Keratinocyte (primary cell): ENCODE measurements around the gene XRCC2. TPM values are rescaled to one million over a fixed set of nuclear protein-coding genes. Genes with fewer than 3 reads are reported as not detected.

ENCODE experiments used
- DNase-seq: peaks from one replicate; pipeline ENCODE4 v3.0.0-alpha.2; 2011; ENCODE audit warnings: low read depth, missing footprints, low spot score
- FAIRE-seq: peaks from 2 replicates; lab custom pipeline; 2011; peaks lifted over from hg19 to GRCh38; lab: Jason Lieb, UNC
- H2AFZ ChIP-seq: 2 replicates; pipeline ENCODE4 v1.6.0; 2012; ENCODE audit warnings: low read length, control low read depth, inconsistent platforms; ENCODE audit not compliant: control insufficient read depth
- H3K27ac ChIP-seq: 2 replicates; pipeline ENCODE4 v1.5.1; 2011; ENCODE audit warnings: low read length; ENCODE audit not compliant: control insufficient read depth, insufficient read depth
- H3K27me3 ChIP-seq: 3 replicates; pipeline ENCODE4 v1.6.0; 2011; ENCODE audit warnings: low read length; ENCODE audit not compliant: control insufficient read depth, insufficient read depth; ENCODE audit errors: extremely low read depth
- H3K36me3 ChIP-seq, 2 experiments: 2 replicates in 1 of 2; 3 replicates in 1 of 2; pipeline ENCODE4 v1.5.1; 2011; ENCODE audit warnings: low read length in 2 of 2, mild to moderate bottlenecking in 1 of 2; ENCODE audit not compliant: control insufficient read depth in 2 of 2, insufficient read depth in 2 of 2; ENCODE audit errors: extremely low read depth in 1 of 2
- H3K4me1 ChIP-seq: 3 replicates; pipeline ENCODE4 v1.5.1; 2011; ENCODE audit warnings: low read length; ENCODE audit not compliant: control insufficient read depth, insufficient read depth; ENCODE audit errors: extremely low read depth
- H3K4me2 ChIP-seq: 3 replicates; pipeline ENCODE4 v1.6.0; 2011; ENCODE audit warnings: low read depth, low read length; ENCODE audit not compliant: control insufficient read depth, insufficient read depth; ENCODE audit errors: extremely low read depth
- H3K4me3 ChIP-seq, 3 experiments: fragments of 200-600 bp in 1 of 3; sonication (generic) in 1 of 3; 2 replicates in 2 of 3; 3 replicates in 1 of 3; pipeline ENCODE4 v1.5.1; 2011 to 2016; ENCODE audit warnings: low read length in 3 of 3, mild to moderate bottlenecking in 3 of 3, control low read depth in 2 of 3, inconsistent platforms in 1 of 3, low read depth in 1 of 3, mixed read lengths in 1 of 3, mixed run types in 1 of 3, moderate library complexity in 1 of 3; ENCODE audit not compliant: control insufficient read depth in 2 of 3, insufficient read depth in 2 of 3; ENCODE audit errors: extremely low read depth in 1 of 3
- H3K79me2 ChIP-seq: 2 replicates; pipeline ENCODE4 v1.6.0; 2012; ENCODE audit warnings: low read length; ENCODE audit not compliant: control insufficient read depth, insufficient read depth
- H3K9ac ChIP-seq: 3 replicates; pipeline ENCODE4 v1.6.0; 2011; ENCODE audit warnings: low read length; ENCODE audit not compliant: control insufficient read depth, insufficient read depth; ENCODE audit errors: extremely low read depth
- H3K9me1 ChIP-seq: 3 replicates; pipeline ENCODE4 v1.6.0; 2011; ENCODE audit warnings: low read length; ENCODE audit not compliant: control insufficient read depth, insufficient read depth; ENCODE audit errors: extremely low read depth
- H3K9me3 ChIP-seq: 2 replicates; pipeline ENCODE4 v1.5.1; 2012; ENCODE audit warnings: low read depth, low read length; ENCODE audit not compliant: control insufficient read depth
- H4K20me1 ChIP-seq: 3 replicates; pipeline ENCODE4 v1.6.0; 2011; ENCODE audit warnings: low read length; ENCODE audit not compliant: control insufficient read depth, insufficient read depth; ENCODE audit errors: extremely low read depth
- EZH2 ChIP-seq: IDR thresholded peaks from one replicate; pipeline ENCODE4 v1.6.1; 2012; ENCODE audit warnings: inconsistent platforms, mild to moderate bottlenecking, low read length, moderate library complexity
- dilution Hi-C: fragments of 300-500 bp; cut with MboI; formaldehyde crosslinking; loops from one replicate; pipeline ENCODE4 v1.7.0; 2020; ENCODE audit warnings: low sequenced_read_pairs; ENCODE audit not compliant: extremely low pct_ligation_motif_present
- polyA plus RNA-seq, 5 experiments: library from polyadenylated mRNA; depleted of rRNA in 3 of 5; stranded (reverse) in 3 of 5; stranded (forward) in 1 of 5; unstranded in 1 of 5; fragments of >200 nt; gene quantifications; 1 replicate in 1 of 5; 2 replicates in 3 of 5; 3 replicates in 1 of 5; pipeline versions ENCODE4 v1.2.1 to v1.2.3, GENCODE V29; 2011 to 2012; ENCODE audit warnings: missing spikeins in 2 of 5, low read depth in 1 of 5, low replicate concordance in 1 of 5
- TF ChIP-seq, protein P1 (sequence below), 3 experiments: IDR thresholded peaks in 1 of 3; conservative IDR thresholded peaks in 1 of 3; optimal IDR thresholded peaks in 1 of 3; 2 replicates in 2 of 3; 3 replicates in 1 of 3; pipeline versions ENCODE3 to v1.5.1; 2011; ENCODE audit warnings: low read length in 3 of 3, mild to moderate bottlenecking in 3 of 3, moderate library complexity in 2 of 3, control low read depth in 1 of 3, inconsistent platforms in 1 of 3; ENCODE audit not compliant: insufficient read depth in 2 of 3; ENCODE audit errors: extremely low read depth in 1 of 3

The XRCC2 gene
- polyA plus RNA-seq, 1 donor (not counting 4 experiments of a cell fraction or from before 2014, with no cell fraction given): 3.8 TPM

DNA sequence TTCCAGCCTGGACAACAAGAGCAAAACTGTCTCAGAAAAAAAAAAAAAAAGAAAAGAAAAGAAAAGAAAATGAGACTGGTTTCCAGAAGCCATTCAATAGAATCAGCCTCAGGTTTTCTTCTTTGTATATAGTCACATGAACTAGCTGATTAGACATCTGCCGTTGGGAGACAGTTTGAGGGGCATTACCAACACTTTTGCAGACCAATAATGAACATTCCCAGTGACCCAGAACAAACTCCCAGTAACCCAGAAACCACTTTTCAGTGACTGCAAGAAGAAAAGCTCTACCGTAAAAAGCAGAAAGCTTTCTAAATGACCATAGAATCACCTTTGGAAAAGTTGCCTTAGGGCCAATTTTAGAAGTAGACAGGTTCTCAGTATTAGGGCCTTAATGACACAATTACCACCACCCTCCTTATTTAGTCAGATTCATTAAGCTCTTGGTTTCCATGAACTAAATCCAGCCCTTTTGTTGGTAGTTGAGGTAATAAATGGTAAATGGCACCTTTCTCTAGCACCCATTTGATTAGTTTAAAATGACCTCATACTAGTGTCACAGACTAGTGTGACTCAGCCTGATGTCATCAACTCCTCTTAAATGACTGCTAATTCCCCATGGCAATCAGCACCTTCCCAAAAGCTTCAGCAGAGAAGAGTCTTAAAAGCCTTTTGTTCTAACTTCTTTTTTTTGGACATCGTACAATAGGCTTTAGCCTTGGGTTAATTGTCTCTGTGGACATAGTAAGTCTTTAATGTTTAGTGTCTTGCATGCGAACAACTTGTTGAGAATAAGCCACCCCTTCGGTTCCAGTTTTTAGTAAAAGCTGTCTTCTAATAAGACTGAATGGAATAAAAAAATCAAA lies 33.6 kb upstream of the XRCC2 start:
- peaks cover 6% of the 10 kb centered on the region for H3K9me3 ChIP-seq
- H3K36me3 ChIP-seq: no peaks in the 10 kb centered on the region
- no peak overlapping the region for H3K9ac ChIP-seq
- DNase-seq (no peak), FAIRE-seq (no peak)
- H3K79me2 ChIP-seq: no peaks in the 10 kb centered on the region
- no peaks in the 10 kb centered on the region for H3K9me1 ChIP-seq
- H2AFZ ChIP-seq: no peak overlapping the region
- peaks cover 3% of the 10 kb centered on the region for H3K4me1 ChIP-seq
- H4K20me1 ChIP-seq: no peaks in the 10 kb centered on the region
- H3K27ac ChIP-seq: no peak overlapping the region
- dilution Hi-C loops: no loop called here
- H3K27me3 ChIP-seq: no peaks in the 10 kb centered on the region
- TF ChIP-seq EZH2: no peak
- TF ChIP-seq, protein P1, sequence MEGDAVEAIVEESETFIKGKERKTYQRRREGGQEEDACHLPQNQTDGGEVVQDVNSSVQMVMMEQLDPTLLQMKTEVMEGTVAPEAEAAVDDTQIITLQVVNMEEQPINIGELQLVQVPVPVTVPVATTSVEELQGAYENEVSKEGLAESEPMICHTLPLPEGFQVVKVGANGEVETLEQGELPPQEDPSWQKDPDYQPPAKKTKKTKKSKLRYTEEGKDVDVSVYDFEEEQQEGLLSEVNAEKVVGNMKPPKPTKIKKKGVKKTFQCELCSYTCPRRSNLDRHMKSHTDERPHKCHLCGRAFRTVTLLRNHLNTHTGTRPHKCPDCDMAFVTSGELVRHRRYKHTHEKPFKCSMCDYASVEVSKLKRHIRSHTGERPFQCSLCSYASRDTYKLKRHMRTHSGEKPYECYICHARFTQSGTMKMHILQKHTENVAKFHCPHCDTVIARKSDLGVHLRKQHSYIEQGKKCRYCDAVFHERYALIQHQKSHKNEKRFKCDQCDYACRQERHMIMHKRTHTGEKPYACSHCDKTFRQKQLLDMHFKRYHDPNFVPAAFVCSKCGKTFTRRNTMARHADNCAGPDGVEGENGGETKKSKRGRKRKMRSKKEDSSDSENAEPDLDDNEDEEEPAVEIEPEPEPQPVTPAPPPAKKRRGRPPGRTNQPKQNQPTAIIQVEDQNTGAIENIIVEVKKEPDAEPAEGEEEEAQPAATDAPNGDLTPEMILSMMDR (optimal IDR thresholded peaks at IDR 0.05 in 1 of 3, IDR thresholded peaks at IDR 0.05 in 1 of 3, conservative IDR thresholded peaks at IDR 0.05 in 1 of 3; ENCODE audit: extremely low read depth in 1 of 3, insufficient read depth in 2 of 3, low read length in 3 of 3): no peak
- H3K4me2 ChIP-seq: no peak overlapping the region
- no peak overlapping the region for H3K4me3 ChIP-seq

DNA sequence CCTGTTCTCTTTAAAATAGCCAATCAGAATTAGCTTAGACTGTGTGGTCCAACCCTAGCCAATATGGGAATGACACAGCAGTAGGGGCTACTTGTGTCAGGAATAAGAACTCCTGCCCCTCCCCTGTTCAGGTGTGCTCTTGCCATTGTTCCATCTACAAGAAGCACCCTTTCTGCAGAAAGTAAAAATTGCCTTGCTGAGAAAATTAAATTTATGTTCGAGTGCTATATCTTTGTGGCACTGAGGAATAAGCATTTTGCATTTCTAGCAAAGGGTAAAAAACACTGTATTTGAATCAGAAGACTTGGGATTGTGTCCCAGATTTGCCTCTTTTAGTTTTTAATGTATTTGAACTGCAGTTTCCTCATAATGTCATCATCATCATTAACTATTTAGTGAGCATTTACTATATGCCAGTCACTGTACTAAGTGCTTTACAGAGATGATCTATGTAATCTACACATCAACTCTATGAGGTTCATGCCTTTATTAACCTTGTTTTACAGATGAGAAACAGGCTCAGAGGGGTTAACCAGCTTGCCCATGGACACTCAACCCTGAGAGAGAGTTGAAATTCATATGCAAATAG lies 28.9 kb upstream of the XRCC2 start:
- TF ChIP-seq EZH2: no peak
- no peak for FAIRE-seq

More for the DNA sequence above, 28.9 kb upstream of the XRCC2 start:
- Histone ChIP-seq H3K9ac (no peak overlapping the region), H3K4me1 (peaks cover 3% of the 10 kb centered on the region), H3K27me3 (no peaks in the 10 kb centered on the region), H3K79me2 (no peaks in the 10 kb centered on the region), H3K9me3 (peaks cover 7% of the 10 kb centered on the region), H3K36me3 (no peaks in the 10 kb centered on the region), H3K4me3 (no peak overlapping the region), H3K9me1 (no peaks in the 10 kb centered on the region), H3K27ac (no peak overlapping the region), H3K4me2 (no peak overlapping the region), H4K20me1 (no peaks in the 10 kb centered on the region), H2AFZ (no peak overlapping the region)
- DNase-seq: no peak
- dilution Hi-C loops: no loop called here
